MCF 10A (cell line): ENCODE measurements around the gene PDYN. TPM values are rescaled to one million over a fixed set of nuclear protein-coding genes. Genes with fewer than 3 reads are reported as not detected.

Experiments used
- BruUV-seq: library from RNA; stranded (reverse); fragments of 400-500 nt; replicated peaks from 2 replicates; lab custom pipeline; 2021; lab: Mats Ljungman, UMichigan
- CTCF ChIA-PET: fragments of 300-600 bp; sonication (Branson Sonifier 250); formaldehyde crosslinking; extraction: SDS; loops from one replicate; lab custom pipeline; 2021; ENCODE audit warnings: antibody characterized with exemption, inconsistent platforms; lab: Yijun Ruan, JAX
- POLR2A ChIA-PET: fragments of 300-600, 350-650 bp; sonication (Branson Sonifier 250); formaldehyde crosslinking; extraction: SDS; loops from one replicate; lab custom pipeline; 2020; ENCODE audit warnings: antibody characterized with exemption, inconsistent platforms; lab: Yijun Ruan, JAX
- DNase-seq: peaks from one replicate; pipeline ENCODE4 v3.0.0-alpha.2; 2018; ENCODE audit not compliant: unreplicated experiment
- H3K27ac Mint-ChIP-seq: one replicate; pipeline ENCODE4 v1.8.0; 2022; ENCODE audit warnings: mild to moderate bottlenecking, low read depth, mixed read lengths; ENCODE audit not compliant: unreplicated experiment
- H3K27me3 Mint-ChIP-seq: one replicate; pipeline ENCODE4 v1.8.0; 2022; ENCODE audit warnings: mixed read lengths; ENCODE audit not compliant: insufficient read depth, unreplicated experiment
- H3K36me3 Mint-ChIP-seq: one replicate; pipeline ENCODE4 v1.8.0; 2022; ENCODE audit warnings: mild to moderate bottlenecking, moderate library complexity, mixed read lengths; ENCODE audit not compliant: insufficient read depth, unreplicated experiment
- H3K4me1 Mint-ChIP-seq: one replicate; pipeline ENCODE4 v1.8.0; 2022; ENCODE audit warnings: mixed read lengths; ENCODE audit not compliant: insufficient read depth, unreplicated experiment
- H3K4me3 Mint-ChIP-seq: one replicate; pipeline ENCODE4 v1.8.0; 2022; ENCODE audit warnings: mild to moderate bottlenecking, moderate library complexity, mixed read lengths; ENCODE audit not compliant: unreplicated experiment
- H3K9me3 Mint-ChIP-seq: one replicate; pipeline ENCODE4 v1.8.0; 2022; ENCODE audit warnings: mixed read lengths; ENCODE audit not compliant: unreplicated experiment
- intact Hi-C: fragments of 100-400 bp; cut with micrococcal nuclease; formaldehyde crosslinking; loops from 2 replicates; pipeline ENCODE4 v1.14.1; 2022
- total RNA-seq: library from RNA; stranded (reverse); gene quantifications from 2 replicates; pipeline ENCODE4 v1.2.3, GENCODE V29; 2022
- TF ChIP-seq, protein P1 (sequence below): fragments of 200-600 bp; IDR thresholded peaks from one replicate; pipeline ENCODE4 v1.8.0; 2022; ENCODE audit warnings: antibody characterized with exemption, mild to moderate bottlenecking; ENCODE audit not compliant: unreplicated experiment

The PDYN gene
- total RNA-seq, 1 experiment from 2014 or later: not detected

GRCh38 chr20:2001119-2001518 lies 7.3 kb upstream of the PDYN start:
- no peaks in the 10 kb centered on the region for H3K36me3 Mint-ChIP-seq

GRCh38 chr20:2000285-2000684 lies 6.4 kb upstream of the PDYN start:
- Mint-ChIP-seq H3K27ac (no peak overlapping the region), H3K4me3 (no peak overlapping the region), H3K36me3 (no peaks in the 10 kb centered on the region), H3K27me3 (peaks cover 64% of the 10 kb centered on the region), H3K4me1 (no peaks in the 10 kb centered on the region), H3K9me3 (no peaks in the 10 kb centered on the region)
- intact Hi-C loops: no loop called here
- TF ChIP-seq, protein P1, sequence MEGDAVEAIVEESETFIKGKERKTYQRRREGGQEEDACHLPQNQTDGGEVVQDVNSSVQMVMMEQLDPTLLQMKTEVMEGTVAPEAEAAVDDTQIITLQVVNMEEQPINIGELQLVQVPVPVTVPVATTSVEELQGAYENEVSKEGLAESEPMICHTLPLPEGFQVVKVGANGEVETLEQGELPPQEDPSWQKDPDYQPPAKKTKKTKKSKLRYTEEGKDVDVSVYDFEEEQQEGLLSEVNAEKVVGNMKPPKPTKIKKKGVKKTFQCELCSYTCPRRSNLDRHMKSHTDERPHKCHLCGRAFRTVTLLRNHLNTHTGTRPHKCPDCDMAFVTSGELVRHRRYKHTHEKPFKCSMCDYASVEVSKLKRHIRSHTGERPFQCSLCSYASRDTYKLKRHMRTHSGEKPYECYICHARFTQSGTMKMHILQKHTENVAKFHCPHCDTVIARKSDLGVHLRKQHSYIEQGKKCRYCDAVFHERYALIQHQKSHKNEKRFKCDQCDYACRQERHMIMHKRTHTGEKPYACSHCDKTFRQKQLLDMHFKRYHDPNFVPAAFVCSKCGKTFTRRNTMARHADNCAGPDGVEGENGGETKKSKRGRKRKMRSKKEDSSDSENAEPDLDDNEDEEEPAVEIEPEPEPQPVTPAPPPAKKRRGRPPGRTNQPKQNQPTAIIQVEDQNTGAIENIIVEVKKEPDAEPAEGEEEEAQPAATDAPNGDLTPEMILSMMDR: no peak
- ChIA-PET POLR2A (no interaction called here), CTCF (interaction anchor here (0.6 kb wide), 2 partner anchors 16 to 45 kb away, joined by 3 read pairs; no protein-coding TSS in a partner anchor)
- BruUV-seq: no TSS peak
- no peak for DNase-seq

More at GRCh38 chr20:2001119-2001518, 7.3 kb upstream of the PDYN start:
- no peak overlapping the region for H3K4me3 Mint-ChIP-seq
- TF ChIP-seq, protein P1: no peak
- no peaks in the 10 kb centered on the region for H3K4me1 Mint-ChIP-seq
- peaks cover 56% of the 10 kb centered on the region for H3K27me3 Mint-ChIP-seq
- ChIA-PET CTCF (no interaction called here), POLR2A (interaction anchor here (1.8 kb wide), 1 partner anchor 14 kb away, joined by 4 read pairs; no protein-coding TSS in a partner anchor)
- BruUV-seq: no TSS peak
- no peak overlapping the region for H3K27ac Mint-ChIP-seq
- no peak for DNase-seq
- no peaks in the 10 kb centered on the region for H3K9me3 Mint-ChIP-seq
- intact Hi-C loops: no loop called here

GRCh38 chr20:1998715-1999114 lies 4.9 kb upstream of the PDYN start:
- ChIA-PET CTCF (no interaction called here), POLR2A (no interaction called here)
- Mint-ChIP-seq H3K27ac (no peak overlapping the region), H3K4me1 (peaks cover 6% of the 10 kb centered on the region), H3K9me3 (no peaks in the 10 kb centered on the region), H3K27me3 (peaks cover 80% of the 10 kb centered on the region), H3K4me3 (no peak overlapping the region), H3K36me3 (no peaks in the 10 kb centered on the region)
- TF ChIP-seq, protein P1: no peak
- intact Hi-C loops: no loop called here
- no TSS peak for BruUV-seq
- DNase-seq: no peak

DNA sequence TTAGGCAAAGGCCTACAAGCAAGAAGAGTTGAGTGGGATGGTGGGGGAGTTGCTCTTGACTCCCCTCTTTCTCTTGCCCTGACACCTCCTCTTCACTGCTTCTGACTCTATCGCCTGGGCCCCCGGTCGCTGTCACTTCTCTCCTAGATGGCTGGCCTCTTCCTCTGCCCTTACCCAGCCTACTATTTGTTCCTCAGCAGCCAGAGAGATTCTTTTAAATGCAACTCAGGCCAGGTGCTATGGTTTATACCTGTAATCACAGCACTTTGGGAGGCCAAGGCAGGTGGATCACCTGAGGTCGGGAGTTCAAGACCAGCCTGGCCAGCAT lies 4.3 kb upstream of the PDYN start:
- TF ChIP-seq, protein P1: no peak
- Mint-ChIP-seq H3K4me1 (peaks cover 6% of the 10 kb centered on the region), H3K4me3 (no peak overlapping the region), H3K27ac (no peak overlapping the region), H3K27me3 (peaks cover 86% of the 10 kb centered on the region), H3K9me3 (no peaks in the 10 kb centered on the region), H3K36me3 (no peaks in the 10 kb centered on the region)
- BruUV-seq: no TSS peak
- CTCF ChIA-PET: interaction anchor here (0.6 to 3.0 kb wide), 2 partner anchors 8 to 380 kb away, joined by 3 to 16 read pairs; no protein-coding TSS in a partner anchor
- intact Hi-C loops: no loop called here
- no peak for DNase-seq
- POLR2A ChIA-PET: no interaction called here
